ENCODE data around the gene CAPG.

The CAPG gene

GRCh38 chr2:85409845-85410583, at the start of gene CAPG:
Gene CAPG, minus strand, starts transcription at chr2:85410366. Its CDS starts 8,221 bp downstream, at chr2:85402145.
- Histone ChIP-seq H3K4me3 (ENCODE audit: low read length) (peak within 1 kb of the TSS; percentile 36), H3K9ac (ENCODE audit: low read depth, low read length) (no peak within 1 kb of the TSS), H3K36me3 (ENCODE audit: insufficient read depth, low read depth, low read length) (no peaks in the 10 kb centered on the region), H3K9me3 (ENCODE audit: insufficient read depth, low read depth, low read length) (no peaks in the 10 kb centered on the region), H3K27ac (ENCODE audit: low read length) (no peak within 1 kb of the TSS), H3K4me1 (ENCODE audit: insufficient read depth, low read length) (peaks cover 18% of the 10 kb centered on the region), H3K27me3 (ENCODE audit: insufficient read depth, low read length) (peaks cover 23% of the 10 kb centered on the region; the same call in 1 of the 2 replicates)

GRCh38 chr2:85459771-85460170, 49.6 kb upstream of the CAPG start:
- H3K27ac ChIP-seq (ENCODE audit: low read length): no peak overlapping the region
- H3K9me3 ChIP-seq (ENCODE audit: insufficient read depth, low read depth, low read length): no peaks in the 10 kb centered on the region
- no peak overlapping the region for H3K4me3 ChIP-seq (ENCODE audit: low read length)
- no peaks in the 10 kb centered on the region for H3K36me3 ChIP-seq (ENCODE audit: insufficient read depth, low read depth, low read length)
- no peaks in the 10 kb centered on the region for H3K27me3 ChIP-seq (ENCODE audit: insufficient read depth, low read length)
- peaks cover 24% of the 10 kb centered on the region; the same call in 1 of the 2 replicates for H3K4me1 ChIP-seq (ENCODE audit: insufficient read depth, low read length)
- H3K9ac ChIP-seq (ENCODE audit: low read depth, low read length): peak overlapping the region; percentile 25; the same call in 1 of the 2 replicates

GRCh38 chr2:85458601-85459563, 48.7 kb upstream of the CAPG start:
- H3K9ac ChIP-seq (ENCODE audit: low read depth, low read length): peak overlapping the region; percentile 25; the same call in 1 of the 2 replicates
- H3K27ac ChIP-seq (ENCODE audit: low read length): no peak overlapping the region
- H3K4me1 ChIP-seq (ENCODE audit: insufficient read depth, low read length): peaks cover 24% of the 10 kb centered on the region; the same call in 1 of the 2 replicates
- no peaks in the 10 kb centered on the region for H3K9me3 ChIP-seq (ENCODE audit: insufficient read depth, low read depth, low read length)
- H3K36me3 ChIP-seq (ENCODE audit: insufficient read depth, low read depth, low read length): no peaks in the 10 kb centered on the region
- no peaks in the 10 kb centered on the region for H3K27me3 ChIP-seq (ENCODE audit: insufficient read depth, low read length)
- H3K4me3 ChIP-seq (ENCODE audit: low read length): peak overlapping the region; percentile 33; the same call in 1 of the 2 replicates

DNA sequence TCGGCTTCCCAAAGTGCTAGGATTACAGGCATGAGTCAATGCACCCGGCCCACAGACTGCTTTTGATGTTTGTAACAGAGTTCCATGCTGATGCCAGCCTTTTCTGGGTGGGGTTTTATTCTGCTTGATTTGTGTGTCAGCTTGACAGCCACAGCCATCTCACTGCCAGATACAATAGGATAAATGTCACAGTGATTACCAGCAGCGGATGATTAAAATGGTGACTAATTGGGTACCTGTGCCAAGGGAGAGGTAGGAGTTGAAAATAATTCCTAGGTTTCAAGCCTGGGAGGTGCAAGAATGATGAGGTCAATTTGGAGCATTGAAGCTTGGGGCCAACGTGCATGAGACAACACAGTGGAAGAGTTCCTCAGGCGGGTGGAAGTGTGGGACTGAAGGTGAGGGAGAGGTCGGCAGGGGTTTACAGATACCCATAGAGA, 47.7 kb upstream of the CAPG start:
- H3K36me3 ChIP-seq (ENCODE audit: insufficient read depth, low read depth, low read length): no peaks in the 10 kb centered on the region
- no peak overlapping the region for H3K9ac ChIP-seq (ENCODE audit: low read depth, low read length)
- no peaks in the 10 kb centered on the region for H3K9me3 ChIP-seq (ENCODE audit: insufficient read depth, low read depth, low read length)
- H3K27ac ChIP-seq (ENCODE audit: low read length): no peak overlapping the region
- peaks cover 24% of the 10 kb centered on the region; the same call in 1 of the 2 replicates for H3K4me1 ChIP-seq (ENCODE audit: insufficient read depth, low read length)
- H3K27me3 ChIP-seq (ENCODE audit: insufficient read depth, low read length): no peaks in the 10 kb centered on the region
- H3K4me3 ChIP-seq (ENCODE audit: low read length): no peak overlapping the region; the same call in 1 of the 2 replicates

- H3K36me3 ChIP-seq (ENCODE audit: insufficient read depth, low read depth, low read length): no peaks in the 10 kb centered on the region
- H3K27ac ChIP-seq (ENCODE audit: low read length): no peak overlapping the region
- no peak overlapping the region for H3K4me3 ChIP-seq (ENCODE audit: low read length)
- H3K9me3 ChIP-seq (ENCODE audit: insufficient read depth, low read depth, low read length): no peaks in the 10 kb centered on the region
- no peaks in the 10 kb centered on the region for H3K27me3 ChIP-seq (ENCODE audit: insufficient read depth, low read length)
- H3K9ac ChIP-seq (ENCODE audit: low read depth, low read length): no peak overlapping the region
- H3K4me1 ChIP-seq (ENCODE audit: insufficient read depth, low read length): peaks cover 24% of the 10 kb centered on the region; the same call in 1 of the 2 replicates
Observed at GRCh38 chr2:85457043-85457442, 46.9 kb upstream of the CAPG start.

DNA sequence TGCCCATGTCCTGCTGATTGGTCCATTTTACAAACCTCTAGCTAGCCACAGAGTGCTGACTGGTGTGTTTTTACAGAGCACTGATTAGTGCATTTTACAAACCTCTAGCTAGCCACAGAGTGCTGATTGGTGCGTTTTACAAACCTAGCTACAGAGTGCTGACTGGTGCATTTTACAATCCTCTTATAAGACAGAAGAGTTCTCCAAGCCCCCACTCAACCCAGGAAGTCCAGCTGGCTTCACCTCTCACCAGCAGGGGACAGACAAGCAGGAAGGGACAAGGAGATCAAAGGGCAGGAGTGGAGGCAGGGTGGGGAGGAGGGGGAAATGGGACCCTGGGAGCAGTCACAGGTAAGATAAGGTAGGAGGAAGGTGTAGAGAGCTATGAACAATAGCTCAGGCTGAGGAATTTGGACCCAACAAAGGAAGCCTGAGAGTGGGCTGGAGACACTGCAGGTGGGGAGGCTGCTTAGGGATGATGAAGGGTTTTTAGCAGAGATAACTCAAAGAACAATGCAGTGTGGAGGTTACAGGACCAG, 45.5 kb upstream of the CAPG start:
- no peaks in the 10 kb centered on the region for H3K9me3 ChIP-seq (ENCODE audit: insufficient read depth, low read depth, low read length)
- H3K27ac ChIP-seq (ENCODE audit: low read length): no peak overlapping the region
- H3K36me3 ChIP-seq (ENCODE audit: insufficient read depth, low read depth, low read length): no peaks in the 10 kb centered on the region
- no peaks in the 10 kb centered on the region for H3K27me3 ChIP-seq (ENCODE audit: insufficient read depth, low read length)
- H3K4me3 ChIP-seq (ENCODE audit: low read length): no peak overlapping the region
- peaks cover 24% of the 10 kb centered on the region; the same call in 1 of the 2 replicates for H3K4me1 ChIP-seq (ENCODE audit: insufficient read depth, low read length)
- H3K9ac ChIP-seq (ENCODE audit: low read depth, low read length): no peak overlapping the region

DNA sequence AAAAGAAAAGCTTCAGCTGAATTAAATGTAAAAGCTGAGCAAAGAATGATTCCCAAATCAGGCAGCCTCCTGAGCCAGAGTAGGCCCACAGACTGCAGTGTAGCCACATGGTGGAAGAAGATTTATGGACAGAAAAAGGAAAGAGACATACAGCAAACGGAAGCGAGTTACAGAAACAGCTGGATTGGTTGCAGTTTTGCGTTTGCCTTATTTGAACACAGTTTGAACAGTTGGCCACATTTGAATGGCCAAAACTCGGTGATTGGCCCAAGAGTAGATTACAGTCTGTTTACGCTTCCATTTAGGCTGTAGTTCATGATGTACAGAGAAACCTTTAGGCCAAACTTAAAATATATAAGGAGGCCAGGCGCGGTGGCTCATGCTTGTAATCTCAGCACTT, 43.4 kb upstream of the CAPG start:
- H3K9ac ChIP-seq (ENCODE audit: low read depth, low read length): no peak overlapping the region
- no peak overlapping the region for H3K4me3 ChIP-seq (ENCODE audit: low read length)
- no peak overlapping the region for H3K27ac ChIP-seq (ENCODE audit: low read length)
- H3K27me3 ChIP-seq (ENCODE audit: insufficient read depth, low read length): no peaks in the 10 kb centered on the region
- no peaks in the 10 kb centered on the region for H3K36me3 ChIP-seq (ENCODE audit: insufficient read depth, low read depth, low read length)
- no peaks in the 10 kb centered on the region for H3K9me3 ChIP-seq (ENCODE audit: insufficient read depth, low read depth, low read length)
- H3K4me1 ChIP-seq (ENCODE audit: insufficient read depth, low read length): peaks cover 17% of the 10 kb centered on the region; the same call in 1 of the 2 replicates

DNA sequence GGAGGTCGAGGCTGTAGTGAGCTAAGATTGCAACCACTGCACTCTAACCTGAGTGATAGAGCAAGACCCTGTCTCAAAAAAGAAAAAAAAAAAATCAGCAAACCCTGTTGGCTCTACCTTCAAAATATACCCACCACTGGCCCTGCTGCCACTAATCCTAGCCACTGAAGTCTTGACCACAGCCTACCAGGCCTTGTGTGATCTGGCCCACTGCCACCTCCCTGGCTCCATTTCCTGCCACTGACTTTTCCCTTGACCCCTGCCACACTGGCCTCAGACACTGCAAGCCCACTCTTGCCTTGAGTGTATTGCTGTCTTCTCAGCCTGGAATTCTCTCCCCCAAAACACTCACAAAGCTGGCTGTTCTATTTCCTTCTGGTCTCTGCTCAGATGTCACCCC, 42.1 kb upstream of the CAPG start:
- Histone ChIP-seq H3K36me3 (ENCODE audit: insufficient read depth, low read depth, low read length) (no peaks in the 10 kb centered on the region), H3K9ac (ENCODE audit: low read depth, low read length) (no peak overlapping the region), H3K4me1 (ENCODE audit: insufficient read depth, low read length) (peaks cover 9% of the 10 kb centered on the region; the same call in 1 of the 2 replicates), H3K27me3 (ENCODE audit: insufficient read depth, low read length) (no peaks in the 10 kb centered on the region), H3K27ac (ENCODE audit: low read length) (no peak overlapping the region), H3K4me3 (ENCODE audit: low read length) (no peak overlapping the region), H3K9me3 (ENCODE audit: insufficient read depth, low read depth, low read length) (no peaks in the 10 kb centered on the region)

DNA sequence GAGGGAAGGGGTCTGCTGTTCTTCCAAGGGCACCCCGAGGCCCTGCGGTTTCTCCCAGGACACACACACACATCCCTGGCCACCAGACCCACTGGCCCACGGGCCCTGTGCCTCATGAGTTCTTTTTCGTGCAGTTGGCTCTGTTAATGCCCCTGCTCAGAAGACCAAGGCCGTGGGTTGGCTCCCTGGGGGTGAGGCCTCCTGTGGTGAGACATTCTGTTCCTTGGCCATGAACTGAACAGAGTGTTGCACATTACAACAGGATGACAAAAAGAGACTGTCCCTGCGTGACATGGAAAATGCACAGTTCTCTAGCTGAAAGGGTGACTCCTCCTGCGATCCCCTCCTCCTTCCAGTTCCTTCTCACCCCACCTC, 39.0 kb upstream of the CAPG start:
- Histone ChIP-seq H3K4me3 (ENCODE audit: low read length) (no peak overlapping the region), H3K4me1 (ENCODE audit: insufficient read depth, low read length) (no peaks in the 10 kb centered on the region), H3K9ac (ENCODE audit: low read depth, low read length) (no peak overlapping the region), H3K27ac (ENCODE audit: low read length) (no peak overlapping the region), H3K9me3 (ENCODE audit: insufficient read depth, low read depth, low read length) (no peaks in the 10 kb centered on the region), H3K36me3 (ENCODE audit: insufficient read depth, low read depth, low read length) (no peaks in the 10 kb centered on the region), H3K27me3 (ENCODE audit: insufficient read depth, low read length) (no peaks in the 10 kb centered on the region)

GRCh38 chr2:85448461-85449213, 38.5 kb upstream of the CAPG start:
- Histone ChIP-seq H3K9ac (ENCODE audit: low read depth, low read length) (no peak overlapping the region), H3K27me3 (ENCODE audit: insufficient read depth, low read length) (no peaks in the 10 kb centered on the region), H3K9me3 (ENCODE audit: insufficient read depth, low read depth, low read length) (no peaks in the 10 kb centered on the region), H3K27ac (ENCODE audit: low read length) (no peak overlapping the region), H3K4me3 (ENCODE audit: low read length) (no peak overlapping the region), H3K36me3 (ENCODE audit: insufficient read depth, low read depth, low read length) (no peaks in the 10 kb centered on the region), H3K4me1 (ENCODE audit: insufficient read depth, low read length) (no peaks in the 10 kb centered on the region)

- Histone ChIP-seq H3K36me3 (ENCODE audit: insufficient read depth, low read depth, low read length) (no peaks in the 10 kb centered on the region), H3K27ac (ENCODE audit: low read length) (no peak overlapping the region), H3K4me1 (ENCODE audit: insufficient read depth, low read length) (no peaks in the 10 kb centered on the region), H3K9me3 (ENCODE audit: insufficient read depth, low read depth, low read length) (no peaks in the 10 kb centered on the region), H3K27me3 (ENCODE audit: insufficient read depth, low read length) (no peaks in the 10 kb centered on the region), H3K9ac (ENCODE audit: low read depth, low read length) (no peak overlapping the region), H3K4me3 (ENCODE audit: low read length) (no peak overlapping the region)
Observed at GRCh38 chr2:85447222-85447585, 37.0 kb upstream of the CAPG start.

Data from iPS-20b (cell line).